ENCODE results near the gene MIA.
A peak's percentile ranks its signal among the peaks of the same experiment; 100 is the strongest.
"Not testable (repeated sequence)": the region's sequence is repeated elsewhere in the genome, so short reads cannot be mapped to it uniquely, and the experiment has no call there.

The MIA gene

GRCh38 chr19:40774916-40775631 lies at the start of gene MIA:
TSS of gene MIA (plus strand) at chr19:40775521. CDS start at chr19:40775543, 22 bp downstream.
- no peak for DNase-seq

- no peak for DNase-seq
Measured at GRCh38 chr19:40726279-40726678, 49.0 kb upstream of the MIA start.

- DNase-seq = not testable (repeated sequence)
Measured at GRCh38 chr19:40730065-40730464, 45.3 kb upstream of the MIA start.

GRCh38 chr19:40732304-40732703 lies 43.0 kb upstream of the MIA start:
- not testable (repeated sequence) for DNase-seq

GRCh38 chr19:40733149-40733548 lies 42.2 kb upstream of the MIA start:
- no peak for DNase-seq

GRCh38 chr19:40735013-40735771 lies 40.1 kb upstream of the MIA start:
- DNase-seq = no peak

- no peak for DNase-seq
Measured at GRCh38 chr19:40736661-40737060, 38.7 kb upstream of the MIA start.

GRCh38 chr19:40737102-40737644 lies 38.1 kb upstream of the MIA start:
- no peak for DNase-seq

GRCh38 chr19:40739030-40739839 lies 36.1 kb upstream of the MIA start:
- DNase-seq = no peak

GRCh38 chr19:40739871-40740703 lies 35.2 kb upstream of the MIA start:
- DNase-seq = no peak

- DNase-seq = no peak
Measured at GRCh38 chr19:40740747-40741146, 34.6 kb upstream of the MIA start.

GRCh38 chr19:40741527-40742390 lies 33.6 kb upstream of the MIA start:
- no peak for DNase-seq

GRCh38 chr19:40742477-40742876 lies 32.8 kb upstream of the MIA start:
- no peak for DNase-seq

- no peak for DNase-seq
Measured at GRCh38 chr19:40742886-40743285, 32.4 kb upstream of the MIA start.

GRCh38 chr19:40743926-40744325 lies 31.4 kb upstream of the MIA start:
- no peak for DNase-seq

- DNase-seq = no peak
Measured at GRCh38 chr19:40744554-40745401, 30.5 kb upstream of the MIA start.

- no peak for DNase-seq
Measured at GRCh38 chr19:40745402-40745780, 29.9 kb upstream of the MIA start.

GRCh38 chr19:40747536-40747935 lies 27.8 kb upstream of the MIA start:
- no peak for DNase-seq

GRCh38 chr19:40750058-40750873 lies 25.1 kb upstream of the MIA start, which contains the start of gene ACTMAP:
TSS of gene ACTMAP (minus strand) at chr19:40750477. CDS start at chr19:40749803, 674 bp downstream.
- DNase-seq = peak; percentile 99

All from NCI-H1694 (cell line).